ENCODE data around the gene KLHDC3.

- TF ChIP-seq CTCF (IDR thresholded peaks at IDR 0.05) (no peak), POLR2A (IDR thresholded peaks at IDR 0.05) (no peak)
These were observed 20.6 kb upstream of the KLHDC3 start for GRCh38 chr6:42993445-42993844.

Data from body of pancreas (tissue), 4 donors.